SH-SY5Y (cell line): ENCODE measurements around the gene CCZ1.

ENCODE experiments used
- GATA2 ChIP-seq: IDR thresholded peaks from 2 replicates; pipeline ENCODE4 v1.6.1; 2011; ENCODE audit warnings: mild to moderate bottlenecking, low read depth, low read length
- GATA3 ChIP-seq: IDR thresholded peaks from 2 replicates; pipeline ENCODE4 v1.6.1; 2011; ENCODE audit warnings: low read depth, mild to moderate bottlenecking, low read length, moderate library complexity

GRCh38 chr7:5872326-5872725 is 26.2 kb upstream of the CCZ1 start:
- no peak for TF ChIP-seq GATA3
- no peak for TF ChIP-seq GATA2
